ENCODE data around the gene ZBTB7A.

ZBTB7A gene

DNA sequence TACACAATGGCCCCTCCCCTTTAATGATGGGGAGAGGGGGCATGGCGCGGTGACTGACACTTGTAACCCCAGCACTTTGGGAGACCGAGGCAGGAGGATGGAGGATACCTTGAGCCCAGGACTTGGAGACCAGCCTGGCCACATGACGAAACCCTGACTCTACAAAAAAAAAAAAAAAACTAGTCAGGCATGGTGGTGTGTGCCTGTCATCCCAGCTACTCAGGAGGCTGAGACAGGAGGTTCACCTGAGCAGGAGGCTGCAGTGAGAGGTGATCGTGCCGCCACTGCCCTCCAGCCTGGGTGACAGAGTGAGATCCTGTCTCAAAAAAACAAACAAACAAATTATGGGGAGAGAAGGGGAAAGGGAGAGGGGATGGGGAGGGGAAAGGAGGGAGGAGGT lies 13.8 kb upstream of the ZBTB7A start:
- TF ChIP-seq CTCF (conservative IDR thresholded peaks at IDR 0.05; ENCODE audit: control insufficient read depth, insufficient read depth, low read depth, low read length): no peak
- H3K4me3 ChIP-seq (ENCODE audit: control insufficient read depth, low read depth, low read length): no peak overlapping the region
- no peak for DNase-seq (ENCODE audit: low read depth)

- H3K4me3 ChIP-seq (ENCODE audit: control insufficient read depth, low read depth, low read length): peak overlapping the region; percentile 31
- no peak for DNase-seq (ENCODE audit: low read depth)
- TF ChIP-seq CTCF (conservative IDR thresholded peaks at IDR 0.05; ENCODE audit: control insufficient read depth, insufficient read depth, low read depth, low read length): no peak
Measured at GRCh38 chr19:4077800-4078684, 11.3 kb upstream of the ZBTB7A start.

- TF ChIP-seq CTCF (conservative IDR thresholded peaks at IDR 0.05; ENCODE audit: control insufficient read depth, insufficient read depth, low read depth, low read length): no peak
- no peak for DNase-seq (ENCODE audit: low read depth)
- no peak overlapping the region for H3K4me3 ChIP-seq (ENCODE audit: control insufficient read depth, low read depth, low read length)
Measured at GRCh38 chr19:4077007-4077374, 10.3 kb upstream of the ZBTB7A start.

DNA sequence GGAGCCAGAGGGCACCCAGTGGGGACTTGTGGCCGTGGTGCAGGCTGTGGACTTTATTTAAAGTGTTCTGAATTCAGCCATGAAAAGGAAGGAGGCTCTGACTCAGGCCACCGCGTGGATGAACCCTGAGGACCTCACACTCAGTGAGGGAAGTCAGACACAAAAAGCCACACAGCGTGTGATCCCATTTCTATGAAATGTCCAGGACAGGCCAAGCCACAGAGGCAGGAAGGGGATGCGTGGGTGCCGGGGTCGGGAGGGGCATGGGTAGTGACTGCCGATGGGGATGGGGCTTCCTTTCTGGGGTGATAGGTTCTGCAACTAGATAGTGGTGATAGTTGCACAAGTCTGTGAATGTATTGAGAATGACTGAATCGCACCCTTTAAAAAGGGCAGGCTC lies 8.7 kb upstream of the ZBTB7A start:
- no peak for TF ChIP-seq CTCF (conservative IDR thresholded peaks at IDR 0.05; ENCODE audit: control insufficient read depth, insufficient read depth, low read depth, low read length)
- no peak overlapping the region for H3K4me3 ChIP-seq (ENCODE audit: control insufficient read depth, low read depth, low read length)
- peak; percentile 44 for DNase-seq (ENCODE audit: low read depth)

DNA sequence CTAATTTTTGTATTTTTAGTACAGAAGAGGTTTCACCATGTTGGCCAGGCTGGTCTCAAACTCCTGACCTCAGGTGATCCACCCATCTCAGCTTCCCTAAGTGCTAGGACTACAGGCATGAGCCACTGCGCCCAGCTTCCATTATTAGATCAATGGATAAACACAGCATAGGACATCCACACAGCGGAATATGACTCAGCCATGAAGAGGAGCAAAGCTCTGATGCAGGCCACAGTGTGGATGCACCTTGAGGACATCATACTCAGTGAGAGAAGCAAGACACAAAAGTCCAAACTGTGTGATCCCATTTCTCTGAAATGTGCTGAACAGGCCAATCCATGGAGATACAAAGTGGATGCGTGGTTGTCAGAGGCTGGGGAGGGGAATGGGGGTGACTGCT lies 4.9 kb upstream of the ZBTB7A start:
- no peak for TF ChIP-seq CTCF (conservative IDR thresholded peaks at IDR 0.05; ENCODE audit: control insufficient read depth, insufficient read depth, low read depth, low read length)
- no peak overlapping the region for H3K4me3 ChIP-seq (ENCODE audit: control insufficient read depth, low read depth, low read length)
- DNase-seq (ENCODE audit: low read depth): no peak

- H3K4me3 ChIP-seq (ENCODE audit: control insufficient read depth, low read depth, low read length): no peak overlapping the region
- no peak for DNase-seq (ENCODE audit: low read depth)
- no peak for TF ChIP-seq CTCF (conservative IDR thresholded peaks at IDR 0.05; ENCODE audit: control insufficient read depth, insufficient read depth, low read depth, low read length)
Measured at GRCh38 chr19:4069331-4069959, 2.7 kb upstream of the ZBTB7A start.
